IPS DF 19.7 (cell line): Measurements from ENCODE around the gene MTRF1.
"Not testable (repeated sequence)": the region's sequence is repeated elsewhere in the genome, so short reads cannot be mapped to it uniquely, and the experiment has no call there.

Experiments
- DNase-seq: peaks from one replicate; pipeline ENCODE4 v3.0.0-alpha.2; 2013; ENCODE audit warnings: low read depth, low spot score

The MTRF1 gene

DNA sequence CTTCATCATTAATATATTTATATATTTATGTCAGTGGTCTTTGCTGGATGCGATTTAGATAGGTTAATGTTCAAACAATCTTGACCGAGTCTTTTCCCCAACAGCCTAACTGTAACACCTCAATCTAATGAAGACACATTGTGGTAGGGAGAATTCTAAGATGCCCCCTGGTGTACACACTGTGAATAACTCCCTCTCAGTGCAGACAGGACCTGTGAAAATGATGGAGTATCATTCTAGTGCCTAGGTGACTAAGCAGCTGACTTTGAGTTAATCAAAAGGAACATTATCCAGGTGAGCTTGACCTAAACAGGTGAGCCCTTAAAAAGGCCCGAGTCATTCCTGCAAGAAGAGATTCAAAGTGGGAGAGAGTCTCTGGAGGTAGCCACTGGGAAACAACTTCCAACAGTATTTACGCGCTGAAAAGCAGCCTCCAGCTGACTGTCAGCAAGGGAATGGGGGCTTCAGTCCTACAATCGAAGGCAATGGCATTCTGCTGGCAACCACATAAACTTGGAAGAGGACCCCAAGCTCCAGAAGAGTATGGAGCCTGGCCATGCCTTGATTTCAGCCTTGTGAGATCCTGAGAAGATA is 41.0 kb downstream of the MTRF1 start:
- peak; percentile 15 for DNase-seq

DNA sequence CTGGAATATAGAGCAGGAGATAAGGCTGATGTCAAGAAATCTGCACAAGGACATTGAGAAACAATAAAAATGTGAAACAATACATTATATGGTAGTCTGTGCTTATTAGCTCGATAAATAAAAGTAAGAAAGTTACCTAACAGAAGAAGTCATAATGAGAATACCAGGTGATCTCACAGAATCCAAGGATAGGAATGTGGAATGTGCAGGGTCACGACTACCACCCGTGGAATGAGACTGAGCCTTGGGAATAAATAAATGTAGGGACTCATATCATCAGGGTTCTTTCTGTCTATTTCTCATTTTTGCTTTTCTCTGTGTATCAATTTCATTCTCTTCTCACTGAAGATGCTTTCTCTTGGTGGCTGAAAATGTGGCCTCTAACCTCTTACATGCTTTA is 43.0 kb downstream of the MTRF1 start:
- no peak for DNase-seq

DNA sequence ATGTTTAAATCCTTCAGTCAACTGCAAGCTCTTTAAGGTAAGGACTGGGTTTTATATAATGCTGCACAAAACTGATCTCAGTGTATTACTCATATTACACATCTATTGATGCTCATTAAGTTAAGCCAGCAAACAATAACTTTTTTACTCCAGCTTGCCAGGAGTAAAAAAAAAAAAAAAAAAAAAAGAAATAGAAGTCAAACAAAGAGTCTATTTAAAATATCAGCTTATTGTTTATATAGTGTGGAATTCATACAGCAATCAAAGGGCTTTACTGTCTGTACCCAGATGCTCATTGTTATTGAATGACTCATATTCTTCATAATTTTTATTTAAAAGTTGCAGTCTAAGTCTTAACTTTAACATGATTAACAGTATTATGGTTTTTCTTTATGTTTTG is 47.2 kb downstream of the MTRF1 start:
- no peak for DNase-seq

DNA sequence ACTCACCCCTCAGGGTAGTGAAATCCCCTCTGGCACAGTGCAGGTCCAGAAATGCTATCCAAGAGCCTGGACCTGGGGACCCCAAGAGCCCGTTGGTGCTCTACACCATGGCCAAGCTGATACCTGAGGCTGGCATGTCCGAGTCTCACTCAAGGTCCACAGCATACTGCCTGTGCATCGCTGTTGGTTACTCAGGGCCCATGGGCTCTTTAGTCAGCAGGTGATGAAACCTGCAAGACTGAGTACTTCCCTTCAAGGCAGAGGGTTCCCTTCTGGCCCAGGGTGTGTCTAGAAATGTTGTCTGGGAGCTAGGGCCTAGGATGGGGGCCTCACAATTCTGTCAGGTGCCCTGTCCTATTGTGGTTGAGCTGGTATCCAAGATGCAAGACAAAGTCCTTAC is 49.5 kb downstream of the MTRF1 start:
- no peak for DNase-seq

DNA sequence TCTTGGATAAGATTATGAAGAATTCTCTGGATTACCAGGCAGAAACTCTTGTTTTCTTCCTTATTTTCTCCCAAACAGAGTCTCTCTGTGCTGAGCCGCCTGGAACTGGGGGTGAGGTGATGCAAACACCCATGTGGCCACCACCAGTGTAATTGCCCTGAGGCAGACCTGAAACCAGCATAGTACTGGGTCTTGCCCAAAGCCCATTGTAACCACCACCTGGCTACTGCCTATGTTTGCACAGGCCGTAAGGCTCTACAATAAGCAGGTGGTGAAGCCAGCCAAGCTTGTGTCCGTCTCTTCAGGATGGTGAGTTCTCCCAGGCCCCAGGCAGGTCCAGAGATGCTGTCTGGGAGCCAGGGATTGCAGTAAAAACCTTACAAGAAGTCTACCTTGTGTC is 50.1 kb downstream of the MTRF1 start:
- DNase-seq, result no peak

DNA sequence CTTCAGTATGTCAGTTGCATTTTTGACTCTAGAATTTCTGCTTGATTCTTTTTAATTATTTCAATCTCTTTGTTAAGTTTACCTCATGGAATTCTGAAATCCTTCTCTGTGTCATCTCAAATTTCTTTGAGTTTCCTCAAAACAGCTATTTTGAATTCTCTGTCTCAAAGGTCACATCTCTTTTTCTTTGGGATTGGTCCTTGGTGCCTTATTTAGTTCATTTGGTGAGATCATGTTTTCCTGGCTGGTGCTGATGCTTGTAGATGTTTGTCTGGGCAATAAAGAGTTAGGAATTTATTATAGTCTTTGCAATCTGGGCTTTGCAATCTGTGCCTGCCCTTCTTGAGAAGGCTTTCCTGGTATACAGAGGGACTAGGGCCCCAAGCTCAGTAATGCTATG is 50.5 kb downstream of the MTRF1 start:
- DNase-seq, result no peak

DNA sequence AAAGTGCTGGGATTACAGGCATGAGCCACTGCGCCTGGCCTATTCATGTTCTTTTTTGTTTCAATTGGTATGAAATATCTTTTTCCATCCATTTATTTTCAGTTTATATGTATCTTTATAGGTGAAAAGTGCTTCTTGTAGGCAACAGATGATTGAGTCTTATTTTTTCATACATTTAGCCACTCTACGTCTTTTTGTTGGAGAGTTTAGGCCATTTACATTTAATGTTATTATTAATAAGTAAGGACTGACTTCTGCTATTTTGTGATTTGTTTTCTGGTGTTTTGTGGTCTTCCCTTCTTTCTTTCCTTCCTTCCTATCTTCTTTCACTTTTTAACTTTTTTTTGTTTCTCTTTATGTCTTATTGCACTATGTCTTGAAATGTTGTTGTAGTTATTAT is 52.3 kb downstream of the MTRF1 start:
- DNase-seq, result no peak

DNA sequence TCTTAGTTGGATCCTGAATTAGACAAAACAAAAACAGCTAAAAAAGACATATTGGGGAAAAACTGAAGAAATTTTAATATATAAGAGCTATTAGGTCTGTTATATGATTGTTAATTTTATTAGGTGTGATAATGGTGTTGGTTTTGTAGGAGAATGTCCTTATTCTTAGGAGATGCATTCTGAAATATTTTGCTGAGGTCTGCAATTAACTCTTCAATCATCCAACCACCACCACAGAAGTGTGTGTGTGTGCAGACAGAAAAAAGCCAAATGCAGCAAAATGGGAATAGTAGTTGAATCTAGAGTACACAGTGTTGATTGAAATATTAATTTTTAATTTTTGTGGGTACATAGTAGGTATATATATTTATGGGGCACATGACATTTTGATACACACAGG is 56.9 kb downstream of the MTRF1 start:
- DNase-seq, result no peak

DNA sequence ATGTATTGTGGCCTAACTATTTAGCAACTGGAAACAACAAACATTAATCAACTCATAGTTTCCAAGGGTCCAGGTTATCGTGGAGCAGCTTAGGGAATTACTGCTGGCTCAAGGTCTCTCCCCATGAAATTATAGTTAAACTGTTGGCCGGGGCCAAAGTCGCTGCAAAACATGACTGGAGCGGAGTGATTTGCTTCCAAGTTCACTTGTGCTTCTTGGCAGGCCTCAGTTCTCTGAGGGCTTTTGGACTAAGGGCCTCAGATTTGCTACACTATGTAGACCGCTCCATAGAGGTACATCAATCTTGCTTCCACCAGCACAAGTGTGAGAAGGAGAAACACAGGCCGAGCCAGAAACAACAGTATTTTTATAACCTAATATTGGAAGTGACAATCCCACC is 59.6 kb downstream of the MTRF1 start:
- DNase-seq, result no peak

DNA sequence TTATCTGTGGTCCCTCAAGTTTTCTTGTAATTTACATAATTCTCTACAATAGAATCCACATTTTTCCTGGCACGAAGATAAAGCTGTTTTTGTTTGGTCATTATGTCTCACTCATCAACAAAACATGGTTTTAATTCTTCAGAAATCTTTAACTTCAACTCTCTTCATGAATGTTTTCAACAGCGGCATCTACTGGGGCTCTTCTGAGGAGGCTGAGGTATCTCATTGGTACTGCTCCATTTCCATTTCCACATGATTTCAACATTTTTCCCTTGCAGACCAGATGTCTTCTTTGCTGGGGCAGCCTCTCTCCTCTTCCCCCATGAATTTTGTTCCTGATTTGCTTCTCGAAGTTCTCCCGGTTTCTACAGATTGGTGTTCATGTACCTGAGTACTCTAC is 63.2 kb downstream of the MTRF1 start:
- no peak for DNase-seq

DNA sequence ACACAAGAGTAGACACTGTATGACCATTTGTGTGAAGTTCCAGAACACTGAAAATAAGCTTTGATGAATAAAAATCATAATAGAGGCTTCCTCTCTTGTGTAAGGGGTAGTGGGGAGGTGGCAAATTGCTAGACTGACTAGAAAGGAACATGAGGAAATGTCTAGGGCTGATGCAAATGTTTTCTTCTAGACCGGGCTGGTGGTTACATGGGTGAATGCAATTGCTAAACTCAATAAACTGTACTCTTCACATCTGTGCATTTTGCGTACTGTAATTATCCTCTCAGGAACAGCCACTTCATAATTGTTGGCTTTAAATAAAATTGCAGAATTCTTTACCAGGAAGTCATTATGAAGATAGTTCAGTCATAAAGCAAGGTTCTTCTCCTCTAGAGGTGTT is 63.9 kb downstream of the MTRF1 start:
- no peak for DNase-seq

DNA sequence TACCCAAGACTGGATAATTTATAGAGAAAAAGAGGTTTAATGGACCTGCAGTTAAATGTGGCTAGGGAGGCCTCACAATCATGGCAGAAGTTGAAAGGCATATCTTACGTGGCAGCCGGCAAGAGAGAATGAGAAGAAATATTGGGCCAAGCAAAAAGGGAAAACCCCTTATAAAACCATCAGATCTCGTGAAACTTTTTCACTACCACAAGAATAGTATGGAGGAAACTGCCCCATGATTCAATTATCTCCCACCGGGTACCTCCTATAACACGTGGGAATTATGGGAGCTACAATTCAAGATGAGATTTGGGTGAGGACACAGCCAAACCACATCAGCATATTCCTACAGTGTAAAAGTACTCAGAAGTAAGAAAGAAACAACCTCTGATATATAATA is 64.3 kb downstream of the MTRF1 start:
- no peak for DNase-seq

DNA sequence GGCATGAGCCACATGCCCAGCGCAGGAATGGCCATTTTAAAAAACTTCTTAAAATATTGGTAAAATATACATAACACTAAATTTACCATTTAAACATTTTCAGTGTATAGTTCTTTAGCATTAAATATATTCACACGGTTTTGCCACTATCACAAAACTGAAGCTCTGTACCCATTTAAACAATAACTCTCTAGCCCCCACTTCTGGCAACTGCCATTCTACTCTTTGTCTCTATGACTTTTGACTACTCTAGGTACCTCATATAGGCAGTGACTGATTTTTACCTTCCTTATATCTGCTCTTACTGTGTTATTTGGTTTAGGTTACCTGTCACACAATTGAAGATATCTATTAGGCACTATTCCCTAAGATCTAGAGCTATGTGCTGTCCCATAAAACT is 66.8 kb downstream of the MTRF1 start:
- no peak for DNase-seq

DNA sequence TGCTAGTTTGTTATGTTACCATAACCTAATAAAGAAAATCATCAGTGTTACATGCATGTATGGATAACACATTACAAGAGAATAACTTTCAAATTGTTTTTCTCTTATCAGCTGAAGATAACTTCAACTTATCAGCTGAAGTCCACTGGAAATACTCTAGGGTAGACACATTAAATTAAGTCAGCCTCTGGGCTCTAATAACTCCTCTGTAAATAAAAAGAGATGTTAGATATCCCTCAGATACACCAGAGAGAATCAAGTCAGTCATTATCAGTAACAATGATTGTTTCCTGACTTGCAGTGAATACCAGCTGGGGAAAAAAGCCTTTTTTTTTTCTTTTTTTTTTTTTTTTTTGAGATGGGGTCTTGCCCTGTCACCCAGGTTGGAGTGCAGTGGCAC is 67.4 kb downstream of the MTRF1 start:
- DNase-seq, result no peak

DNA sequence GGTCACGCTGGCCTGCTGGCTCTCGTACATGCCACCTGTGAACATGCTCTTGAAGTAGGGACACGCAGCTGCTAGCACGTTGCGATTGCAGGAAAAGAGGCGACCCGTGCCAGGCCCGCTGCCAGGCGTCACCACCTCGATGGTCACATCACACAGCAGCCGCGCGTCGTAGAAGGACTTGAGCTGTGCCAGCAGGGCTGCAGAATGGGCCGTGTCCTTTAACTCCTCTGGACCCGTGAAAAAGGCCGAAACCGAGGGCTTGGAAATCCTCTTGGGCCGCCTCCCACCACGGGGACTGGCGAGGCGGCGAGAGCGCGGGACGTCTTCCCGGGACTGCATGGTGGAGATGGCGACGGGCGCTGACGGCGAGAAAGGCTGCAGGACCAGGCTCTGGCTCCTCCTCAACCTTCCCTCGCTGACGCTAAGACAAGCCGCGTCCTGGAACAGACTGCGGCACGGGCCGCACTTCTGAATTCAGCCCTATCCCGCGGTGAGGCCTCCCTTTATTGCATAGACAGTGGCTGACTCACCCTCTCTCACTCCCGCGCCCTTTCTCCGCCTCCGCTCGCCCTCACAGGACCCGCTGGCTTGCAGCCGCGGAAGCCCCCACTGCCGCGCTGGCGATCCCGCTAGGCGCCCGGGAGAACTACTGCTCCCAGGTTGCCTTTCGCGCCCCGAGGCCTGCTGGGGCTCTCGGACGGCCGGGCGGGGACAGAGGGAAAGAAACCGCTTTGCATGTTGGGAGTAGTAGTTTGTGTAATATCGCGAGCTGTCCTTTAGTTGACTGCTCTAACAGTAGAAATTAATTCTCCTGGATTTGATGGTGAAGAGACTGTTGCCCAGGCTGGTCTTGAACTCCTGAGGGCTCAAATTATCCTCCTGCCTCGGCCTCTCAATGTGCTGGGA is 69.2 kb downstream of the MTRF1 start, which contains the start of gene KBTBD7:
KBTBD7 (minus strand) TSS at position 651 of the 906 bp plus-strand sequence; CDS start at position 339, 312 bp downstream.
- peak; percentile 72 for DNase-seq

DNA sequence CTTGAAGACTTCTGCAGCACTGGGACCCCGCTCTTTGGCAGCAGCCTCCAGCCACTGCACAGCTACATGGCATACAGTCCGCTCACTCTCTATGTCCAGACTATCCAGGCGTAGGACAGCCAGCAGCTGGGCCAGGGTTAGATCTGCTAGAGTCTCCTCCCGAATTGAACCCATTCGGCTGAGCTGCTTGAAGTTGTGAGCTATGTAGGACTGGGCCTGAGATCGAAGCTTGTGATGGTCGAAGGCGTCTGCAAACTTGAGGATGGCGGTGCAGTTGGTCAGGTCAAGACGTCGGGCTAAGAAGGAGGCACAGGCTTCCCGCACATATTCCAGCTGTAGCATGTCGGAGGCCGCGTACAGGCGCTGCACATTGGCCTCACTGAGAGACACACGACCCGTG is 69.9 kb downstream of the MTRF1 start:
- DNase-seq, result no peak

DNA sequence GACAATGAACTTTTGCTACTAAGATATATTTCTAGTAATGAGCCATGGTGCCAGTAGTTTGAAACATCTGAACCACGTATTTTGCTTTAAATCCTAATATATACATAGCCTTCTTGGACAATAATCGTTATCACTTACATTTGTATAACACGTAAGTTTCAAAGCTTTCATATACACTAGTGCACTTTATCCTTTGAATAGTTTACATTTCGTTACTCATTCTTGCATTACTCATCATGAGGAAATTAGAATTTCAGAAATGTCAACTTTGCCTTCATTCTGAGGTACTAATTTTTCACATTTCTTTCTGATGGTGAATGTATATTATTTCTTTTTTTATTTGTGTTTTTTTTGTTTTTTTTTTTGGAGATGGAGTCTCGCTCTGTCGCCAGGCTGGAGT is 74.8 kb downstream of the MTRF1 start:
- DNase-seq, result no peak

DNA sequence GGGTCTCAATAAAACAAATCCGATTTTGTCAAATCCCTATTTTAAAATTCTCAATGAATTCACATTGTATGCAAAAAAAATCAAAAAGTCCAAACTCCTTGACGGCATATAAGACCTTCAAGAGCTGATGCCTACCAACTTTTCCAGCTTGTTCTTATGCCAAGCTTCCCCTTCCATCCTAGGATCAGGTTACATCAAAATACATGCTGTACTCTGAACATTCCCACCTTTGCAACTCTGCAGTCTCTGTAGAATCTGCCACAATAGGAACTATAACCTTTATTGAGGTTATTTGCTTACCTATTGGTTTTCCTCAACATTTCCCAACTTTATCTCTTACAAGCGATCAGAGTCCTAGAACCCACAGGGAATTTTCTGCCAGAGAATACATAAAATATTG is 76.9 kb downstream of the MTRF1 start:
- DNase-seq, result no peak

DNA sequence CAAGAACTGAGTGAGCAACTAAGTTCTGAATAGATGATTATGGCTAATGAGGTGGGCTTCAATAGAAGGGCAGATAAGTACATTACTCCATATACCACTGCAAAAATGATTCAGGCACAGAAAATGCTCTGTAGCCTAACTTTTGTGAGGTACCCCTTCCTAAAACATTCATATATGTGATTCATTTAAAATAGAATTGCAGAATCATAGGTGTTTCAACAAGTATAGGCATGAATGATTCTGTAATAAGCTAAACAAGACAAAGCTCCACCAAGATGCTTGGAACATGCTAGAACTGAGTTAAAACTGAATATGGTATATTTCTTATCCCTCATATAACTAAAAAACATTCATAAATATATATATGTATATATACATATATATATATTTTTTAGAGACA is 81.1 kb downstream of the MTRF1 start:
- DNase-seq, result no peak

DNA sequence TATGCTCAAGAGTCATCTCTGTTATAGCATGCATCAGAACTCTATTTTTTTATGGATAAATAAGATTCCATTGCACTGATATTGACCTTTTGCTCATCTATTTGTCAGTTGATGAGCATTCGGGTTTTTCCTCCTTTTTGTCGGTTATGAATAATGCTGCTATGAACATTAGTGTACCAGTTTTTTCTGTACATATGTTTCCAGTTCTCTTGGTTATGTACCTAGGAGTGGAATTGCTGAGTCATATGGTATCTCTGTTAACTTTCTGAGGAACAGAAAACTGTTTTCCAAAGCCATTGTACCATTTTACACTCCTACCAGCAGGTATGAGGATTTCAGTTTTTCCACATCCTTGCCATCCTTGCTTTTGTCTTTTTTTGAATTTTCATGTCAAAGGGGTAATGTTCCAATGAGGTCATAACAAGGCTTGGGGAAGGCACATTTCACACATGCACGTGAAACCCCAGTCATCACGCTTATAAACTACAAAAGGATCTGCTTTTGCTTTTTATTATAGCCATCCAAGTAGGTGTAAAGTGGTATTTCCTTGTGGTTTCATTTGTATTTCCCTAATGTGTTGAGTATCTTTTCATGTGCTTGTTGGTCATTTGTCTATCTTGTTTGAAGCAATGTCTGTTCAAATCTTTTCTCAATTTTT is 83.7 kb downstream of the MTRF1 start:
- no peak for DNase-seq

DNA sequence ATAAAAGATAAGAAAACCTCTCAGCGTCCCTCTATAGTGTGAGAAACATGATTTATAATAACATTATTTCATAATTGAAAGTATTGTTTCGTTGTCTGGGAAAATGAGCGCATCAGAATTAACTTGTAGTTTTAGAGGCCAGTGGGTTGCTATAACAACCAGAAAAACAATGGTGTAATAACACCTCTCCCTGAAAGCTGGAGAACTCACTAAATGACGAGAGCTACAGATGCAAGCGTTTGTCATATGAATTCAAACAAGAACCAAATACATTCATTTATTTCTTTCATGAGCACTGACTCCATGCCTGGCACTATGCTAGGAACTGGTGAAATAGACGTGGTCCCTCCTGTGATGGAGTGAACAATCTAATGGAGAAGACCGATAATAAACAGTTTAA is 85.3 kb downstream of the MTRF1 start:
- DNase-seq, result no peak

DNA sequence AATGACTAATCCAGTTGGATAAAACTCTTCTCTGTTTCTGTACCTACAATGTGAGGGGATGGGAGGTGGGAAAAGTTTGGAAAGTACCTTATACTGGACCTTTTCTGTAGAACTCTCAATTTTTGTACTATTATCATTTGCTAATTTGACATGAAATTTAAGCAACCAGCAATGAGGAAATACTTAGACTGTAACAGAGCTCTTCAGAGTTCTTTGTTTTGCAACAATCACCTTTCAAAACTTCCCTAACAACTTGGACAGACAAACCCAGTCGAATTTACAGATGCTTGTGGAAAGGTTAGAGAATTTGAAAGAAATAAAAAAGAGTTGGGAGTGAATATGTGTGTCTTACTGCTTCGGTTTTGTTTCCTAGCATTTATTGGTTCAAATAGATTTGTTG is 85.8 kb downstream of the MTRF1 start:
- no peak for DNase-seq

DNA sequence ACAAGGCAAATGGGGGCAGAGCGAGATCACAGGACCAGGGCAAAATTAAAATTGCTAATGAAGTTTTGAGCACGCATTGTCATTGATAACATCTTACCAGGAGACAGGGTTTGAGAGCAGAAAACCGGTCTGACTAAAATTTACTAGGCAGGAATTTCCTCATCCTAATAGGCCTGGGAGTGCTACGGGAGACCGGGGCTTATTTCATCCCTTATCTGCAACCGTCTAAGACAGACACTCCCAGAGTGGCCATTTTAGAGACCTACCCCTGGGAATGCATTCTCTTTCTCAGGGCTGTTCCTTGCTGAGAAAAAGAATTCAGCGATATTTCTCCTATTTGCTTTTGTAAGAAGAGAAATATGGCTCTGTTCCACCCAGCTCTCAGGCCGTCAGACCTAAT is 87.8 kb downstream of the MTRF1 start:
- not testable (repeated sequence) for DNase-seq
